HK-2 (cell line): Measurements from ENCODE around the gene TLCD3A.
"Not testable (repeated sequence)": the region's sequence is repeated elsewhere in the genome, so short reads cannot be mapped to it uniquely, and the experiment has no call there.

Source experiments
- DNase-seq: peaks from one replicate; pipeline ENCODE4 v3.0.0-alpha.2; 2018; ENCODE audit not compliant: unreplicated experiment

The TLCD3A gene

GRCh38 chr17:788551-788950 lies 56.2 kb downstream of the TLCD3A start:
- DNase-seq, result no peak

GRCh38 chr17:789160-789840 lies 56.9 kb downstream of the TLCD3A start:
- no peak for DNase-seq

GRCh38 chr17:789931-790873 lies 57.8 kb downstream of the TLCD3A start:
- DNase-seq, result not testable (repeated sequence)

- DNase-seq, result not testable (repeated sequence)
Measured at GRCh38 chr17:790874-791247, 58.5 kb downstream of the TLCD3A start.

- DNase-seq, result no peak
Measured at GRCh38 chr17:791829-792228, 59.4 kb downstream of the TLCD3A start.

GRCh38 chr17:792277-792676 lies 59.9 kb downstream of the TLCD3A start:
- DNase-seq, result no peak
